ENCODE results near the gene ALG12. TPM values are rescaled to one million over a fixed set of nuclear protein-coding genes. Genes with fewer than 3 reads are reported as not detected.

Gene ALG12
- total and polyA plus RNA-seq, 2 of the 4 experiments (the other 2 are of a cell fraction), result 7.2 to 10.9 TPM

DNA sequence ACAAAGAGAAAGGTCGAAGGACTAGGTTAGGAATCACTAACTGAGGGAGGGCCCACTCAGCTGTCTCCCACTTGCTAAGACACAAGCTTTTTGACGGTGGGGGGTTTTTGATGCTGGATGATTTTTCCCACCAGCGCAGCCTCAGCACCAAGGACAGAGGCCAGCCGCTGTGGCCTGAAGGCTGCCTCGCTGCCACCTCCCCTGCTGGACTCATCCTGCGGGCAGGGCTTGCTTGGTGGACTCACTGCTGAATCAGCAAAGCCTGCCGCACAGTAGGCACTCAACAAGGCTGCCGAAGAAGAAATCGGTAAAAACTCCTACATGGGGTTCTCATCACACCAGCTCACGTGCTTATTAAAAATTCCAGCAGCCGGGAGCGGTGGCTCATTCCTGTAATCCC lies 2.6 kb downstream of the ALG12 start:
- H3K14ac ChIP-seq (replicated peaks; ENCODE audit: low read depth, low read length), result no peak overlapping the region
- dilution Hi-C loops (cut with HindIII; ENCODE audit: low sequenced_read_pairs, unreplicated experiment) (no loop called here), intact Hi-C loops (cut with micrococcal nuclease) (no loop called here), in situ Hi-C loops (cut with MboI; ENCODE audit: low sequenced_read_pairs) (loop anchor here (10.0 to 25.0 kb wide), 2 partner anchors 51 to 103 kb away; no protein-coding TSS in a partner anchor)
- 86% methylated on average over 8 of the region's 12 CpGs; no CpG with 5 or more reads in 1 of the 2 experiments for WGBS, 2 experiments (ENCODE audit: extremely low coverage in 2 of 2, insufficient read length in 1 of 2)
- TF ChIP-seq MAFK (IDR thresholded peaks at IDR 0.05; ENCODE audit: low read depth, low read length), result no peak
- no peak for TF ChIP-seq NFE2L2 (IDR thresholded peaks at IDR 0.05; ENCODE audit: low read depth, low read length)
- DNase-seq, result no peak
- ChIA-PET POLR2A (ENCODE audit: unreplicated experiment) (no interaction called here), CTCF (no interaction called here)
- no peak overlapping the region for H2BK15ac ChIP-seq (ENCODE audit: low read depth, low read length)
- no TSS peak for BruUV-seq (replicated peaks)
- H3K36me3 ChIP-seq (ENCODE audit: control insufficient read depth, insufficient read depth, low read length), result peaks cover 20% of the 10 kb centered on the region
- H2BK120ac ChIP-seq (ENCODE audit: low read depth, low read length), result no peak overlapping the region
- no peak overlapping the region for H2BK20ac ChIP-seq (ENCODE audit: low read depth, low read length)
- H3K27ac ChIP-seq (ENCODE audit: insufficient read depth, low read length), result no peak overlapping the region
- no peak overlapping the region for H3K9ac ChIP-seq (ENCODE audit: low read depth, low read length)
- no peak overlapping the region for H3K4me2 ChIP-seq (ENCODE audit: low read depth, low read length)
- H2BK5ac ChIP-seq (ENCODE audit: low read depth, low read length, poor library complexity, severe bottlenecking), result no peak overlapping the region
- H4K91ac ChIP-seq (ENCODE audit: insufficient read depth, low read depth, low read length), result no peak overlapping the region
- H4K8ac ChIP-seq (ENCODE audit: low read depth in 2 of 2, low read length in 2 of 2), result no peak overlapping the region
- no peaks in the 10 kb centered on the region for H3K9me1 ChIP-seq (ENCODE audit: insufficient read depth, low read length)
- H3K27me3 ChIP-seq (ENCODE audit: control insufficient read depth, insufficient read depth, low read length), result no peaks in the 10 kb centered on the region
- no peak overlapping the region for H3K4ac ChIP-seq (ENCODE audit: low read depth, low read length)
- no peak overlapping the region for H3K4me3 ChIP-seq (ENCODE audit: insufficient read depth, low read depth, low read length)
- no peak overlapping the region for H4K5ac ChIP-seq (ENCODE audit: low read depth, low read length)
- no peaks in the 10 kb centered on the region; the same call in 1 of the 2 replicates for H4K20me1 ChIP-seq (ENCODE audit: insufficient read depth, low read length)
- H3K9me3 ChIP-seq (ENCODE audit: control insufficient read depth, insufficient read depth, low read length), result no peaks in the 10 kb centered on the region
- H3K4me1 ChIP-seq (ENCODE audit: control insufficient read depth, insufficient read depth, low read length), result peaks cover 8% of the 10 kb centered on the region
- no peak overlapping the region for H3K18ac ChIP-seq (ENCODE audit: low read depth, low read length)
- no peak overlapping the region for H3K56ac ChIP-seq (ENCODE audit: extremely low read depth, insufficient read depth, low read length)
- H2AK5ac ChIP-seq (ENCODE audit: low read depth, low read length), result no peak overlapping the region
- H3K23ac ChIP-seq (ENCODE audit: low read depth, low read length), result no peak overlapping the region
- H2AK9ac ChIP-seq (replicated peaks; ENCODE audit: low read depth, low read length, poor library complexity), result no peak overlapping the region
- peaks cover 31 to 37% of the 10 kb centered on the region in 2 experiments for H3K79me1 ChIP-seq (ENCODE audit: low read depth in 1 of 2, low read length in 2 of 2)
- ATAC-seq (ENCODE audit: low read depth), result no peak
- no peak overlapping the region for H2AFZ ChIP-seq (replicated peaks; ENCODE audit: low read length, poor library complexity)

Measured in IMR-90 (cell line).